GM12873 (cell line): Measurements from ENCODE around the gene LEMD1.
A peak's percentile ranks its signal among the peaks of the same experiment; 100 is the strongest.

Experiments
- TF ChIP-seq, protein P1 (sequence below): IDR thresholded peaks from 2 replicates; pipeline ENCODE4 v1.5.1; 2012; ENCODE audit warnings: low read depth, mild to moderate bottlenecking, moderate library complexity, low read length, control low read depth; ENCODE audit not compliant: insufficient read depth; ENCODE audit errors: missing control alignments

The LEMD1 gene

DNA sequence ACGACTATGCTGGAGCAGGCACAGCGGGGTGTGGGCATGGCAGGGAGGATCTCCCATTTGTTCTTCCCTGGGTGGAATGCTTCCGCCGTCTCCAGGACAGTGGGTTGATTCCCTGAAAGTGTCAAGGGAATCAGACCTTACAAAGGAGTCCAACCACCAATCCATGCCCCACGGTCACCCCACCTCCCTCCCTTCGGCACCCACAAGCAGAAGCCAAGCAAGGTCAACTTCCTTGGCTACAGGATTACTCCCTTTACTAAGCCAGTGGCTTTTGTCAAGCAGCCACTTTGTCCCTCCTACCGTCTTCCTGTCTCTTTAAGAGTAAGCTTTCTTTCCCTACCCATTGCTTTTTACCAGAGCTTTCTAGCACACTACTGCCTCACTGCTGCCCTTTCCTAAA lies 84.4 kb downstream of the LEMD1 start:
- TF ChIP-seq, protein P1, sequence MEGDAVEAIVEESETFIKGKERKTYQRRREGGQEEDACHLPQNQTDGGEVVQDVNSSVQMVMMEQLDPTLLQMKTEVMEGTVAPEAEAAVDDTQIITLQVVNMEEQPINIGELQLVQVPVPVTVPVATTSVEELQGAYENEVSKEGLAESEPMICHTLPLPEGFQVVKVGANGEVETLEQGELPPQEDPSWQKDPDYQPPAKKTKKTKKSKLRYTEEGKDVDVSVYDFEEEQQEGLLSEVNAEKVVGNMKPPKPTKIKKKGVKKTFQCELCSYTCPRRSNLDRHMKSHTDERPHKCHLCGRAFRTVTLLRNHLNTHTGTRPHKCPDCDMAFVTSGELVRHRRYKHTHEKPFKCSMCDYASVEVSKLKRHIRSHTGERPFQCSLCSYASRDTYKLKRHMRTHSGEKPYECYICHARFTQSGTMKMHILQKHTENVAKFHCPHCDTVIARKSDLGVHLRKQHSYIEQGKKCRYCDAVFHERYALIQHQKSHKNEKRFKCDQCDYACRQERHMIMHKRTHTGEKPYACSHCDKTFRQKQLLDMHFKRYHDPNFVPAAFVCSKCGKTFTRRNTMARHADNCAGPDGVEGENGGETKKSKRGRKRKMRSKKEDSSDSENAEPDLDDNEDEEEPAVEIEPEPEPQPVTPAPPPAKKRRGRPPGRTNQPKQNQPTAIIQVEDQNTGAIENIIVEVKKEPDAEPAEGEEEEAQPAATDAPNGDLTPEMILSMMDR, result no peak

DNA sequence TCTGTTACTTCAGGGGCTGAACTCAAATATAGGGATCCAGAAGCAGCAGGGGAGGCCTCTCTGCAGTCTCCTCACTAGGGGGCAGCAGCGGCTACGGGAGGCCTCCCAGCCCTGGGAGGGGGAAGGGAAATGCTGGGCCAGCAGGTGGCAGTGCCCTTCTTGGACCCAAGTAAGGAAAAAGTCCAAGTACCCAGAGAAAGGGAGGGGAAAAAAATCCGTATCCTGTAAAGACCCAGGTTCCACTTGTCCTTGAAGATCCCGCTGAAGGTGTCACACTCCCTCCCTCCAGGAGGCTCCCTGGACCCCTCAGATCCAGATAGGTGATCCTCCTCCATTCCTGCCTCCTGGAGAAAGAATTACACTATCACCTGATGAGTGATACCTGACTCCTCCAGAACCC lies 86.2 kb downstream of the LEMD1 start:
- TF ChIP-seq, protein P1, result peak; percentile 90

- TF ChIP-seq, protein P1, result no peak
Observed at GRCh38 chr1:205332015-205332791, 89.7 kb downstream of the LEMD1 start.
